HG03457 (cell line): ENCODE results near the gene SYCP2.

Experiments
- ATAC-seq: cut with Tn5 transposase; IDR thresholded peaks from one replicate; pipeline ENCODE4 v1.9.1; 2021; ENCODE audit warnings: moderate number of reproducible peaks; ENCODE audit not compliant: unreplicated experiment

The SYCP2 gene

DNA sequence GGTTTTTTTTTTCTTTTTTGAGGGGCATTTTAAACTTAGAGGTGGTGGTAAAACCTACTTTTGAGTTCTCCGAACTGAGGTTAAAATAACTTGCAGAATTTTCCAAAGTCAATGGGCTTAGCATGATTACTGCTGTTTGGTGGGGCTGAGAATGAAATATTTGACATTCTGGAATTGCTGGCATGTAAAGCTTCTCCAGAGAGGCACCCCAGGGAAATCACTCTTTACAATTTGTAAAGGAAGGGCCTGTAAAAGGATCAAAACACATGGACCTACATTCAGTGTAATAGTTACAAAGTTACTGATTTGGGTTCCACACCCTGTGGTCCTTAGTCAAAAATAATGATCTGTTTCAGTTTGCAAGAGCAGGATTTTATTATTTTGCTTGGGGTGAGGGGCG, 12.3 kb upstream of the SYCP2 start:
- ATAC-seq: no peak

GRCh38 chr20:59945175-59945574, 11.7 kb upstream of the SYCP2 start:
- no peak for ATAC-seq

DNA sequence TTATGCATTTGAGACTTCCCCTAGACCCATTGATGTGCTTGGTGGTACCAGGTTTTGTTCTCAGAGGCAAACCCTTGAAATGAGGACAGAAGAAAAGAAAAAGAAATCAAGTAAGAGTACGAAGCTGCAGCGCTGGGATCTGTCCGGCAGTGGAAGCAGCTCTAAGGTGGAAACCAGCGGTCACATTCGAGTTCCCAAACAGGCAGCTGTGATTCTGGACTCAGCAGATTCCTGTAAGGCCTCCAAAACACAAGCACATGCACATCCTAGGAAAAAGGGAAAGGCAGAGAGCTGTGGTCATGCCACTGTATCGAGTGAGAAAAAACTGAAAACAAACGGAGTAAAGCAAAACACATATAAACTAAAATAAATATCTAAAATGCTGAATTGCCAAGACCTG, 11.3 kb upstream of the SYCP2 start:
- no peak for ATAC-seq

- no peak for ATAC-seq
These were observed 8.8 kb upstream of the SYCP2 start for GRCh38 chr20:59942245-59942644.

GRCh38 chr20:59940956-59941294, 7.5 kb upstream of the SYCP2 start:
- ATAC-seq: no peak

DNA sequence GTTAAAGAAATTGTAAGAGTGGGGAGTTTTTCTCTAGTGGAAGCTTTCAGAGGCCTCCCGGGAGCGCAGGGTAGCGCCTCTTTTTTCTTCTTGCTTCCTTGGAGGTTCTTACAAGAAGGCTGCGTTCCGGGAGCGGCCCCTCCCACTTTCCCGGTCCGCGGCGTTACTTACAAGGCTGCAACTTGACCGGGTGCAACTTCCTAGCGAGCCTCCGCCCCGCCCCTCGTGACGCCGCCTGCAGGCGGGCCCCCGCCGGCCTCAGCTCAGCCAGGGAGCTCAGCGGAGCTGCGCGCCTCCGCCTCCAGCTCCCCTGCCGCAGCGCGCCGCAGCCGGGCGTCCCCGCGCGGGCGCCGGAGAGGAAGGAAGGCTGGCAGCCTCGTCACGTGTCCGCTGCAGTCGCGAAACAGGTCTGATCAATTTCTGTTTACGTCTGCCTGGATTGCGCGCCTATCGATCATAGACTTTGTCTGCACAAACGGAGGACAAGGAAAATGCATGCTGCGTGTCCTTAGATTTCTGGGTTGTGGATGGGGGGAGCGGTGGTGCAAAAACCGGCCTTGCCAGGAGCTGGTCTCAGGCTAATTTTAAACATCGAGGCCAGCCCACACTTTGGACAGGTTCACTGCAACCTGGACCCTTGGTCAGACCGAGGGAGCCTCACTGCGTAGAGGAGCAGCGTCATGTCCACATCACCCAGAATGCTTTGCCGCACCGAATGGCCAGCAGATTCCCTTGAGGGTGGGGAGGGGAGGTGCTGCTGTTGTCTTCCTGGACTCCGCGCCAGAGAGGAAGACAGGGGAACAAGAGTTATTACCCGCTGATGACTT, 6.9 kb upstream of the SYCP2 start, which contains the start of the genes FAM217B and PPP1R3D:
Gene FAM217B (plus strand): TSS at position 261 of the 827 bp plus-strand sequence. CDS start 3,555 bp downstream, outside the sequence.
Gene PPP1R3D (minus strand): TSS at position 177 of the 827 bp plus-strand sequence. CDS start 374 bp downstream, outside the sequence.
- peak; percentile 91 for ATAC-seq

DNA sequence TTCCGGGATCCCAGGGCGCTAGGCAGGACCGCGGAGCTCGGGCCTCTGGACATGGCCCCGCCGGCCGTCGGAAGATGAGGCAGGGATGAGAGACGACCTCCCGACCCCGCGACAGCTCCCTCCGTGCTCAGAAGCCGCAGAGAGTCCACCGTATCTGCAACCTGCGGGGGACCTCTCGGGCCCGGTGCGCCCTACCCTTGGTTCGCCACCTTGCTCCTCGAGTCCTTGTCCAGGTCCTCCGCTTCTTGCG, 6.4 kb upstream of the SYCP2 start:
- peak; percentile 22 for ATAC-seq

DNA sequence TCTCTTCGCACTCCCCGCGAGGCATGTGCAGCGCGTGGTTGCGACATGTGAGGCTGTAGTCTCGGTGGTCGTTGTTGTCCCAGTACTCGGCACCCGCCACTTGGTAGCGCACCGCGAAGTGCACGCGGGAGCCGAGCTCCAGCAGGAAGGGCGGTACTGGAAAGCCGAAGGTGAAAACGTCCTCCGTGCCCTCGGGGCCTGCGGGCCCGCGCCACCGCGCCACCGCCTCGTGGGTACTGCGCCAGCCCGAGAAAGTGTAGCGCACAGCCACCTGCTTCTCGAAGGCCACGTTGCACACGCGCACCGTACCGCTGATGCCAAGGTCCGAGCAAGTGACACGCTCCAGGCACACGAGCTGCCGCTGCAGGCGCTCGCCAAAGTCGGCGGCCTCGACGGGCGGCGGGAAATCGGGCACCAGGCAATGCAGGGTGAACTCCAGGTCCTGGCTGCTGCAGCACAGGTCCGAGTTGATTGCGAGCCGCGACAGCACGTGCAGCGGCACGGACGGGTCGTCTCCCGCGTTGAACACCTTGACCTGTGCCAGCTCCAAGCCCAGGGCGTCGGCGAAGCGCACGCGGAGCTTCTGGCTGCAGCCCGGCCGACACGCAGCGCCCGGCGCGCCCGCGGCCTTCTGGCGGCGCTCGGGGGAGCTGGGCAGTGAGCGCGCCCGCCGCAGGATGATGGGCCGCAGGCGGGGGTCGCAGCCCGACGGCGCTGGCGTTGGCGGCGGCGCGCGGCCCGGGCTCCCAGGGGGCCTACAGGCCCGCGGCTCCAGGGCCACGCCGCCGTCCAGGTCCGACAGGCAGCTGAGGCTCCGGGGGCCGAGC, 5.8 kb upstream of the SYCP2 start:
- ATAC-seq: peak; percentile 20

DNA sequence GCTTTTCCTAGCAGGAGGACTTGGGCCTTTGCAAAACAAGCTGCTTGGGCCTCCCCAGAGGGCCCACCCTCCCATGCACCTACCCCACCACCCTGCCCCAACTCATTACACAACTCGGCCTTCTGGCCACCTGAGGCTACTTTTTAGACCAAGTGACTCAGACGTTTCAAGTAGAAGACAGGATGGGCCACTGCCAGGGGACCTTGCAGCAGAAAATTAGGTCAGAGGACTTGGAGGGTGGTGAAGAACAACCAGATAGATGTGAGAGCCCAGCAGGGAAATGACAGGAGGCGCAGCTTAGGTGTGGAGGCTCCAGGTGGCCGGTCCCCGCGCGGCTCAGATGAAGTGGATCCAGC, 5.2 kb upstream of the SYCP2 start:
- ATAC-seq: no peak

- ATAC-seq: no peak
These were observed 4.8 kb upstream of the SYCP2 start for GRCh38 chr20:59938221-59938620.

- ATAC-seq: no peak
These were observed 3.7 kb upstream of the SYCP2 start for GRCh38 chr20:59937150-59937549.

GRCh38 chr20:59936409-59936808, 3.0 kb upstream of the SYCP2 start:
- ATAC-seq: no peak

DNA sequence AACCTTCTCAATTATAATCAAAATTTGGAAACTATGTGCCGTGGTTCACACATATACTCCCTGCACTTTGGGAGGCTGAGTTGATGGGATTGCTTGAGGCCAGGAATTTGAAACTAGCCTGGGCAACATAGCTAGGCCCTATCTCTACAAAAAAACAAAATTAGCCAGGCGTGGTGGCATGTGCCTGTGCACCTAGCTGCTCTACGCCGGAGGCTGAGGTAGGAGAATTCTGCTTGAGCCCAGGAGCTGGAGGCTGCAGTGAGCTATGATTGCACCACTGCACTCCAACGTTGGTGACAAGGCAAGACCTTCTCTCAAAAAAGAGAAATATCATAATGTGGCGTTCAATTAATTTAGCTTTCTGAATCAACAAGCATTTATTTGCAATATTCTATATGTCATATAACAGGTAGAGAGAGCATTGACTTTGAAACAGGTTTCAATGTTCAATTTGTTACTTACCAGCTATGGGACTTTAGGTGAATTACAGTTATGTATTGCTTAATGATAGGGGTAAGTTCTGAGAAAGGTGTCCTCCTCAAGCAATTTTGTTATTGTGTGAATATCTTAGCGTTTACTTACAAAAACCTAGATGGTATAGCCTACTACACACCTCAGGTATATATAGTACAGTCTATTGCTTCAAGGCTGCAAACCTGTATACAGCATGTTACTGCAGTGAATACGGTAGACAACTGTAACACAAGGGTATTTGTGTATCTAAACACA, 2.2 kb upstream of the SYCP2 start:
- ATAC-seq: no peak

GRCh38 chr20:59933849-59934585, 580 bp upstream of the SYCP2 start:
- ATAC-seq: peak; percentile 74

DNA sequence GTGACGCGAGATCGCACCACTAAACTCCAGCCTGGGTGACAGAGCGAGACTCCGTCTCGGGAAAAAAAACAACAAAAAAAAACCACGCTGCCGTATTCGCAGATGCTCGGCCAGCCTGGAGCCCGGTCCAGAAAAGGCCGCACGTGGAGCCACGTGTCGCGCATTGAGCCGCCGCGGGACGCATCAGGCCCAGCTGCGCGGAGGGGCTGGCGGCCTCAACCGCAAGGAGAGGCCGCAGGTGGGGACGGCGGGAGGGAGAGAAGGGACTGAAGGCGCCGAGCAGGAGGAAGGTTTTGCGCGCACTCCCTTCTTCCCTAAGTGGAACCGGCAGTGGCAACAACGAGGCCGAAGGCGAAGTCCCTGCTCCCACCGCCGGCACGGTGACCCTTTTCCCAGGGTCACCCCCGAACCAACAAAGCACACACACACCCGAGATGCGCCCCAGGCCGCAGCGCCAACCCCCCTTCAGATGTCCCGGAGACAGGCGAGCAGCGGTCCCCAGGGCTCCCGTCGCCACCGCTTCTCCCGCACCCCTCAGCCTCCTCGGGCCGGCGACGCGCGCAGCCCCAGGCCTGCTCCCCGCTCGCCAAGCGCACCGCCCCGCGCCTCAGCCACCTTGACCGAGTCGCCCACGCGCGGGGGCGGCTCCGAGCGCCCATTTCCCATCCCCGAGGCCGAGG, 681 bp downstream of the SYCP2 start:
- ATAC-seq: no peak

DNA sequence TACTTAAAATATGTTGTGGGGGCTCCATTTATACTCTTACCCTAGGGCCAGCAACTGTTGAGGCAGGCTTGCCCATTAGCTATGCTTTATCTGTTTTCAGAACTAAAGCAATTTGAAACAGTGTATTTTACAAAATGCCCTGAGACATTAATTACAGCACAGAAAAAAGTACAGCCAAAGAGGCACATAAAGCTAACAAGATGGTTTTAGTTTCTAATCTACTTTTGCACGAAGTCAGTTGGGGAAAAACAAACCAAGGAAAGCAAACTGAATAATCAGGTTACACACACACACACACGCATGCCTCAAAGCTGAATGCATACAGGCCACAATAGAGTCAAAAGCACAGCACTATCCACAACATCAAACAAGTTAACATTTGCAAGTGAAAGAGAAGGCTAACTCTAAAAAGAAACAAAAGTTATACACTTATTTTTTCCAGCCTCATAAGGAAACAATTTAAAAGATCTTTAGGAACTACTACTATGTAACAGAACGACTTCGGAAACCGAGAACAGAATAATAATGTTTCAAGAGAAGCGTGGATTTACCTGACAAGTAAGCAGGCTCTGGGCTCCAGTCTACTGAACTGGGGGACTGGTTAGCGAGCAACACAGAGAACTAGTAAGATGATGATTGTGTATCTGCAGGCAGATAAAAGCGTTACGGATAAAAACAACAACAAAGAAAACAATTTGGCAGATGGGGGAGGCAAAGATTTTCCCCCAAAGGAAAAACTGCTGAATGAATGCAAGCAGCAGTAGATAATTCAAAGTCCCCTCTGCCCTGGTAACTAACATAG, 1.7 kb downstream of the SYCP2 start:
- no peak for ATAC-seq

DNA sequence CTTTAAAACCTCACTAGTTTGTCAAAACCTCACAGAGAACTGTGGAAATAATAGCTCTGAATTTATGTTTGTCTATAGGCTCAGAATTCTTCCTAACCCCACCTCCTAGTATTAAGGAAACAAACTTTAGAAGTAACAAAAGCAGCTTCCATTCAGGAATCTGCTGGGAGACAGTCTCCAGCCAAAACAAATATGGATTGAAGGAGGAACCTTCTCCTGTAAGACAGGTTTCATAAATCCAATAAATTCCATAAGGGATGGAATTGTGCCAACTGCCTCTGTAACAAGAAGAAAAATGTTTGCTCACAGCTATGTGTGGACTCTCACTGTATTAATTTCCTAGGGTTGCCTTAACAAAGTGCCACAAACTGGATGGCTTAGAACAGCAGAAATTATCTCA, 7.5 kb downstream of the SYCP2 start:
- ATAC-seq: no peak

- ATAC-seq: no peak
These were observed 8.1 kb downstream of the SYCP2 start for GRCh38 chr20:59925359-59925758.

DNA sequence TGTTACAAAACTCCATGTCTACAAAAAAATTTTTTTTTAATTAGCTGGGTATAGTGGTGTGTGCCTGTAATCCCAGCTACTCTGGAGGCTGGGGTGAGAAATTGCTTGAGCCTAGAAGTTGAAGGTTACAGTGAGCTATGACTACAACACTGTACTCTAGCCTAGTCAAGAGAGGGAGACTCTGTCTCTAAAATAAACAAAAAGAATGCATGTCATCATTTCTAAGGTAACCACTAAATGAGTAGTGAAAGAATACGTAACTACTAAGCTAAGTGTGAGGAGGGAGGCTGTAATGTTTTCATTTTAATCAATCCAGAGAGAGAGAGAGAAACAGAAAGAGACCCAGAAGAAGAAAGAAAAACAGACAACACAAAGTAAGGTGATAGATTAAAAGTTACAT, 9.9 kb downstream of the SYCP2 start:
- ATAC-seq: no peak

- ATAC-seq: no peak
These were observed 12.5 kb downstream of the SYCP2 start for GRCh38 chr20:59920944-59921343.
